ENCODE results near the gene TSC22D2.

The TSC22D2 gene

GRCh38 chr3:150409512-150410310, 1.6 kb downstream of the TSC22D2 start:
- H4K20me1 ChIP-seq (ENCODE audit: insufficient read depth, low read length): peaks cover 56% of the 10 kb centered on the region

GRCh38 chr3:150410311-150411105, 2.4 kb downstream of the TSC22D2 start:
- Histone ChIP-seq H3K36me3 (replicated peaks; ENCODE audit: low read depth, low read length) (peaks cover 35% of the 10 kb centered on the region), H3K9me3 (ENCODE audit: insufficient read depth, low read length) (no peaks in the 10 kb centered on the region), H2AFZ (ENCODE audit: low read depth, low read length) (no peak overlapping the region), H3K79me2 (ENCODE audit: low read length) (peaks cover 67% of the 10 kb centered on the region), H3K27me3 (ENCODE audit: low read depth, low read length) (no peaks in the 10 kb centered on the region), H3K4me3 (ENCODE audit: low read length) (peak overlapping the region; percentile 95), H3K9ac (ENCODE audit: low read length) (peak overlapping the region; percentile 88), H4K20me1 (ENCODE audit: insufficient read depth, low read length) (peaks cover 64% of the 10 kb centered on the region), H3K4me2 (ENCODE audit: low read length) (peak overlapping the region; percentile 72), H3K4me1 (ENCODE audit: low read length) (peaks cover 27% of the 10 kb centered on the region), H3K27ac (ENCODE audit: low read length) (peak overlapping the region; percentile 97; the same call in 1 of the 2 replicates)
- no peak for TF ChIP-seq EZH2phosphoT487 (IDR thresholded peaks at IDR 0.05; ENCODE audit: low read depth)
- TF ChIP-seq CTCF (IDR thresholded peaks at IDR 0.05; ENCODE audit: low read depth, low read length): no peak

More at GRCh38 chr3:150409512-150410310, 1.6 kb downstream of the TSC22D2 start:
- Histone ChIP-seq H3K9ac (ENCODE audit: low read length) (peak overlapping the region; percentile 88), H3K79me2 (ENCODE audit: low read length) (peaks cover 59% of the 10 kb centered on the region), H3K36me3 (replicated peaks; ENCODE audit: low read depth, low read length) (peaks cover 29% of the 10 kb centered on the region), H3K4me2 (ENCODE audit: low read length) (peak overlapping the region; percentile 72), H3K4me1 (ENCODE audit: low read length) (peaks cover 27% of the 10 kb centered on the region), H2AFZ (ENCODE audit: low read depth, low read length) (no peak overlapping the region), H3K4me3 (ENCODE audit: low read length) (peak overlapping the region; percentile 95), H3K27me3 (ENCODE audit: low read depth, low read length) (no peaks in the 10 kb centered on the region), H3K27ac (ENCODE audit: low read length) (peak overlapping the region; percentile 97), H3K9me3 (ENCODE audit: insufficient read depth, low read length) (no peaks in the 10 kb centered on the region)
- TF ChIP-seq CTCF (IDR thresholded peaks at IDR 0.05; ENCODE audit: low read depth, low read length) (peak; percentile 56), EZH2phosphoT487 (IDR thresholded peaks at IDR 0.05; ENCODE audit: low read depth) (no peak)

GRCh38 chr3:150411106-150411460, 3.0 kb downstream of the TSC22D2 start:
- Histone ChIP-seq H3K4me1 (ENCODE audit: low read length) (peaks cover 27% of the 10 kb centered on the region), H2AFZ (ENCODE audit: low read depth, low read length) (no peak overlapping the region), H4K20me1 (ENCODE audit: insufficient read depth, low read length) (peaks cover 69% of the 10 kb centered on the region), H3K79me2 (ENCODE audit: low read length) (peaks cover 72% of the 10 kb centered on the region), H3K36me3 (replicated peaks; ENCODE audit: low read depth, low read length) (peaks cover 40% of the 10 kb centered on the region), H3K4me3 (ENCODE audit: low read length) (peak overlapping the region; percentile 95), H3K4me2 (ENCODE audit: low read length) (peak overlapping the region; percentile 72), H3K9ac (ENCODE audit: low read length) (peak overlapping the region; percentile 88), H3K9me3 (ENCODE audit: insufficient read depth, low read length) (no peaks in the 10 kb centered on the region), H3K27ac (ENCODE audit: low read length) (no peak overlapping the region), H3K27me3 (ENCODE audit: low read depth, low read length) (no peaks in the 10 kb centered on the region)
- TF ChIP-seq CTCF (IDR thresholded peaks at IDR 0.05; ENCODE audit: low read depth, low read length) (no peak), EZH2phosphoT487 (IDR thresholded peaks at IDR 0.05; ENCODE audit: low read depth) (no peak)

GRCh38 chr3:150411546-150411945, 3.4 kb downstream of the TSC22D2 start:
- TF ChIP-seq CTCF (IDR thresholded peaks at IDR 0.05; ENCODE audit: low read depth, low read length) (no peak), EZH2phosphoT487 (IDR thresholded peaks at IDR 0.05; ENCODE audit: low read depth) (no peak)
- Histone ChIP-seq H3K9me3 (ENCODE audit: insufficient read depth, low read length) (no peaks in the 10 kb centered on the region), H4K20me1 (ENCODE audit: insufficient read depth, low read length) (peaks cover 74% of the 10 kb centered on the region), H3K4me2 (ENCODE audit: low read length) (peak overlapping the region; percentile 72), H3K9ac (ENCODE audit: low read length) (peak overlapping the region; percentile 88), H3K27ac (ENCODE audit: low read length) (no peak overlapping the region), H3K4me1 (ENCODE audit: low read length) (peaks cover 27% of the 10 kb centered on the region), H3K36me3 (replicated peaks; ENCODE audit: low read depth, low read length) (peaks cover 43% of the 10 kb centered on the region), H2AFZ (ENCODE audit: low read depth, low read length) (no peak overlapping the region), H3K79me2 (ENCODE audit: low read length) (peaks cover 77% of the 10 kb centered on the region), H3K4me3 (ENCODE audit: low read length) (peak overlapping the region; percentile 95), H3K27me3 (ENCODE audit: low read depth, low read length) (no peaks in the 10 kb centered on the region)

Measured in OCI-LY3 (cell line).